GM19035 (cell line): Measurements from ENCODE around the gene P2RY13.

Experiments used
- ATAC-seq: cut with Tn5 transposase; IDR thresholded peaks from one replicate; pipeline ENCODE4 v1.9.1; 2021; ENCODE audit not compliant: unreplicated experiment

The P2RY13 gene

DNA sequence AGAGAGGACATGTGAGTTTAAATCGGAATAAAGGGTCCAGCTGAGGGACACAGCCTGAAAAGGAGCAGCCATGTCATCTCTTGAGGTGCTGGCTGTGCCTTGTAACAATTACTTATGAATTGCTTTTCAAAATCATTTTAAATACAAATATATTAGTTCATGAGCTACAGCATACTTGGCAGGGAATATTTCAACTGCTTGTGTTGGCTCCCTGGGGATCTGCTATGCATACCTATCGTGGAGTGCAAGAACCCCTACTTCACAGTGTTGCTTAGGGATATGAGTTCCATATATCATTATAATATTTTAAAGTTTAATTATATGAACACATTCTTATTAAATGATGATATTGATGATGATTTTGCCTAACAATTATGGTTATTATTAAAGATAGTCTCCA, 31.9 kb downstream of the P2RY13 start:
- ATAC-seq, result no peak

DNA sequence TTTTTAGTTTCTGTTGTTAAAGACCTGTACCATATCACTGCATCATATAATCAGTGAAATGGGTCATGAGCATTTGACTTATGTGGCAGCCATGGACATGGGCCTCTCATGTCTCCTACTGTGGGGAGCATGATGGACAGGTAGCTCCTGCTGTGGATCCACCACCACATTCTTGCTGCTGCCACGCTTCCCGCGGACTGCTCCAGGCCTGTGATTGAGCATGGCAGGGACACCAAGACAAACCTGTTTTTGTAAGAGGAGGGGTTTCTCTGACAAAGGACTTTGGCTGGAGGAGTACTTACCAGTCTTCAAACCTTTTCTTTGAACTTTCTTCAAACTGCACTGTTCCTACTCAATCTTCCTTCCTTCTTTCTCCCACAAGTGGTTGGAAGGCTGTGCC, 33.1 kb downstream of the P2RY13 start:
- ATAC-seq, result no peak

DNA sequence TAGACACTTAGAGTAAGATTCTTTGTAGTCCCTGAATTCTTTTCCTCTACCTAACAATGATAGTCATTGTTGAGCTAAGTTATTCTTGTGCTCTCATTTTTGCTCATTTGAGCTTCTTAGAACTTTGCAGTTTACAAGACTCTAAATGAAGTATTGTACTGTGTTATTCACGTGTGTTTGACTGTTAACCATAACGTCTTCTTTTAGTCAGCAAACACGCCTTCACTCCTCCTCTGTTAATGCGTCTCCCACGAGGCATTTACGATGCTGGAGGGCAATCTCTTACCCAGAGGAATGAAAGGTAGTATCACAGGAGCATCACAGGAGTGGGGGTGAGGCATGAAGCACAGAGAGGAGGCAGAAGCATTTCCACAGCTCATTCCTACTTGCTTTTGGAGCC, 36.2 kb downstream of the P2RY13 start:
- no peak for ATAC-seq

DNA sequence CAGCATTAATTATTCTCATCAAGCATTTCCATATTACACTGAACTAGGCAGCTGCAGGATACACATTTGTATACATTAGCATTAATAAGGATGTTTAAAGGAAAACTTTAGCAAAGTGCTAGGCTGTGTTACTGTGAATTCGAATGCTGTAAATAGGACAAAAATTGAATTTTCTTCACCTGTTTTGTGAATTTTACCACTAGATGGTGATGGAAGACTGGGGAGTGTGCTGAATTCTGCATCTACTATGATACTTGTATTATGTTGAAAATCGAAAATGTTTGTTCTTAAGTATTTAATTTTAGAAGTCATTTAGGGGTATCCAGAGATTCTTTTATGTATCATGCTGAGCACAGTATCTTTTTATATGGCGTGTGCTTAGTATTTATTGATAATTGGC, 38.7 kb downstream of the P2RY13 start:
- no peak for ATAC-seq

DNA sequence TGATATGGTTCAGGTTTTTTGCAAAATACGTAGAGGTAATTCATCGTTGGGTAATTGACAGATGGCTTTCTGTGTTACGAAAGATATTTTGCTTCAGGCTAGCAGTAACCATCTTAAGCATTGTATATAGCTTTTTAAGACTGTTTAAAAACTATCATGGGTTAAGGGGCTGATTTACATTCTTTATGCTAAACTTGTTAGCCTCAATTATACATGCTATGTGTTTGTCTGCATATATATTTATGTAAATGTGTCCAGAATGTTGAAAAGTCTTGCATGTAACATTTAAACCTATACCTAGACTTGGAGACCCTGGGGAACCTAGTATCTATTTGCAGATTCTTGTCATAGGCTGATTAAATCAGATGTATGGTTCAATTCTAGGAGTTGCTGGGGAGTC, 39.9 kb downstream of the P2RY13 start:
- no peak for ATAC-seq

DNA sequence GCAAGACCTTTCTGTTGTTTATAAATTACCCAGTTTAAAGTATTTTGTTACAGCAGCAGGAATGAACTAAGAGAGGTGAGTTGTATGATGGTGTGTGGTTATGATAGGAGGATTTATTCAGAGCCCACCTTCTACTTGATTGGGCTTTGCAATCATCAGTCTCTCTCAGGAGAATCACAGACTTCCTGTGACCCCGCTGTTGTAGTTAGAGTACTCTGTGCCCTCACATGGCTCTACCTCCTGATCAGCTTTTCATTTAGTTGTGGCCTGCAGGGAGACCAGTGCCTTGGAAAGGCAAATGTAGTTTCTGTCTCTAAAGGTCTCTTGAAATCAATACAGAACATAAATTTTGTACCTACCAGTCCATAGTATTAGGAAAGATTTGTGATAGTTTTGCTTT, 43.4 kb downstream of the P2RY13 start:
- ATAC-seq, result no peak

DNA sequence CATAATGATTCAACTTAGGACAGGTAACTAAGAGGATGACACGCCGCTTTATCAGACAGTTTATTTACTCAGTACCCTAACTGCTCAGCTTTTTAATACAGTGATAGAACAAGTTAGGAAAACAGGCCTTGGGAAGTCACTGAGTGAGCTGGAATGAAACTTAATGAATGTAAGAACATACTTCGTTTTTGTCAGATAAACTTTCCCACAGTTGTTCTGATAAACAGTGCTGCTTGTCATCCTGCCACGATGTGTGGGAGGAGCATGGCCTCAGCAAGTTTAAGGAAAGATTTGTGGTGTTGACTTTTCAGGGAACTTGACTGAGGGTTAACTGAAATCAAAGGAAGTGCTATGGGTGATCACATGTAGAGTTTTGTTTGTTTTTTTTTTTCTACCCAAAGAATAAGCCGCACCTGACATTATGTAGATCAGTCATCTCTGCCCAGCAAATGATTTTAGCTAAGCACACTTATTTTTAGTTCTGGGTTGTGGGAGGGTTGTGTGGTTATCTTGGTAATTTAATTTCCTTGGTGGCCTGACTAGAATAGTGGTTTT, 45.4 kb downstream of the P2RY13 start:
- no peak for ATAC-seq

DNA sequence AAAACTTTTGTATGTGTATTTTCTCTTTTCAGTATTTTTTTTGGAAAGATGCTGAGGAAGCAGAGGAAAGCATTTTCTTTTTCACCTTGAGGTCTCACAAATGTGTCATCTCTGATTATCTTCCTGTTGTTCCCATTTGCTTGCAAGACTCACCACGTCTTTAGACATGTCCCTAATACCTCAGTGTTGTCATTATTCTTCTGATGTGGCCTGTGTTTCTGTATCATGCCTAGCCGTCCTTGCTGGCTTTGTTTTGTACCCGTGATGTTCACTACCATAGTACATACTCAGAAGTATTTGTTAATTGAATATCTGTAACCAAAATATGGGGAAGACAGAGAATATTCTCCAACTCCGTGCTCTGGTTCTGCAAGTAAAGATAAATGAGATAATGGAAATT, 46.0 kb downstream of the P2RY13 start:
- no peak for ATAC-seq

DNA sequence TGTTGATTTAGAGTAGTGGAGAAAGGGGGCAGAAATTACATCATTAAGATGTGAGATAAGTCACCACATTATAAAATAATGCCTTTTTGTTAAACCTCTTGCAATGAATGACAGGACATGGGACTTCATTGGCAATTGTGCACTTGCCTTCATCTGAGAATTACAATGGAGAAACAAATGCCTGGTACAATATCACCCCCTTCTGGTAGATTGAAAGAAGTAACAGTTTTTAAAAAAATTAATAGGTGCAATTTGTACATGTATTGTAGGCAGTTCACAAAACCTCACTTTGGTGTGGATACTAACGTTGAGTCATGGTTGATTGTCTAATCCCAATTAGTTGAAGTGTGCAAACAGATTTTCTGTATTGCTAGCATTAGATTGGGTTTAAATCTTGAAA, 46.4 kb downstream of the P2RY13 start:
- peak; percentile 54 for ATAC-seq

DNA sequence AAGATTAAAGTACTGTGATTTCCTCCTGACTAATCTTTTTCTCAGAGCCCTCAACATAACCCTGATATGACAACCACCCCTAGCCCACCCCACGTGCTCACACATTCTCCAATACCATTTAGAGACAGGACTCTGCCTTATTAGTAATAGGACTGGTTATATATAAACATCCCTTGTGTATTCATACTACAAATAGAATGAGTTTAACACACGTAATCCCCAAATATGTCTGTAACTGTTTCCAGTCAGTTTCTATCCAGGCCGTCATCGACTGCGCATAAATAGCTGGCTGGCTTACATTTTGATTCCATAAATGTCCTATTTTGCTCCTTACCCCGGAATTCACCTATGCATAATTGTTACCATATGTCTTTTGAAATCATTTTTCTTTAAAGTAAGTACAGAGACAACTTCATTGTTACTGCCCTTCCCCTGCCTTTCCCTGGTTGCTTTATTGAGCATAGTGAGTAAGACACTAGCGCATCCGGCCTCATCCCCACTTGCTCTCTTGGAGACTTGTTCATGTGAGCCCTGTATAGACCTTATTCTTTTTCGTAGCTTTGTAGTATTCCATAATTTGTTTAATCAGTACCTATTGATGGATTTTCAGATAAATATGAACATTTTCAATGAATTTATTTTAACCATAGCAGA, 47.6 kb downstream of the P2RY13 start:
- no peak for ATAC-seq

DNA sequence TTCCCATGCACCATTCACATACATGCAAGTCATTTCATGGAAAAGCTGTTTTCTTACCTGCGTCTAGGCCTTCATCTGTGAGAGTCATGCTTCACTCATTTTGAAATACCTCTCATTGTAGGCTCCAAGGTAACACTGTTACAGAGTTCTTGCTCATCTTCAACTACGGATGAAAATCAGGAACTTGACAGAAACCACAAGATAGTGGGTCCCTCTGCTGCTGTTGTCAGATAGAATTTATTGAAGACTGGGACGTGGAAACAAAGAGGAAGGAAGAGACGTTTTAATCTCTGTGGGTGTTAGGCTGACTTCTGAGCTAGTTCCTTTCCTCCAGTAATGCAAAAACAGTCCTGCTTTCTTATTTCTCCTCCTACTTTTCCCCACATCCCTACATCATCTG, 51.1 kb downstream of the P2RY13 start, which contains the start of gene P2RY14:
Gene P2RY14 (minus strand): TSS at position 313 of the 400 bp plus-strand sequence. CDS start 64,226 bp downstream, outside the sequence.
- no peak for ATAC-seq

DNA sequence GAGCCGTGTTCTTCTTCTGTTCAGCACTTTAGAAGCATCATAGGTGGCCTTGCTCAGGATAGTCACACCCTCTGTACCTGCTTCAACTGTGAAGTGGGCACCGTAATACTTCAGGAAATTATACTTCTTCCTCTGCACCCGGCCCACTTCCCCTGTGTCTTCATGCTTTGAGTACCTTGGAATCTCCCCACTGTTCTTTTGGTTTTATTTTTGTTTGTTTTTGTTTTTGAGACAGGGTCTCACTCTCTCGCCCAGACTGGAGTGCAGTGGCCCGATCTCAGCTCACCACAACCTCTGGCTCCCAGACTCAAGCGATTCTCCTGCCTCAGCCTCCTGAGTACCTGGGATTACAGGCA, 52.7 kb downstream of the P2RY13 start:
- peak; percentile 65 for ATAC-seq
